Measurements from ENCODE around the gene HUNK.
"Not testable (repeated sequence)": the region's sequence is repeated elsewhere in the genome, so short reads cannot be mapped to it uniquely, and the experiment has no call there.

The HUNK gene

DNA sequence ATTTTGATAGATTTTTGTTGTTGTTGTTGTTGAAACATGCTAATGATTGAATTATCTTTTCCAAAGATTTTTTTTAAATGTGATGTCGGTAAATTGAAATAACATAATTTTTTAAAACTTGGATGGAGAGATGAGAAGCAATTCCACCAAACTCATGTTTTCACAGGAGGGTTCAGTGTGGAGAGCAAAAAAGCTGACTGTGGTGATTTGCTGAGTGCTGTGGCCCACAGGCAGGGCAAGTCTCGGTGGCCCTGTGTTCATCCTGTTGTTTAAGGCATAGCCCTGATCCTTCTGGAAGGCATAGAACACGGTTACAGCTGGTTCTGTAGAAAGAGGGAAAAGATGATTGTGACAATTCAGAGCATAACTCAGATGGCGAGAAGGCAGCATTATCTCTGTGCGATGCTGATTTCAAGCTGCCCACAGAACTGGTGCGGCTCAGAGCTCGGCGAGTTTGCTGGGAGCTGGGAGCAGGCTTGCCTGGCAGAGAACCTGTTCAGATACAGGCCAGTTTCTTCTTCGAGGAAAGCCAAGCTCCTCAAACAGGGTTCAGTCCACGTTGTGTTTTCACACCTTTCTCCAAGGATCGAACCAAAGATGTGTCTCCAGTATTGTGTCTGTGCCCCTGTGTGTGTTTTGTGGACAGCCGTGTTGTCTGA, 127.1 kb downstream of the HUNK start:
- no peak for DNase-seq (ENCODE audit: low read depth)

DNA sequence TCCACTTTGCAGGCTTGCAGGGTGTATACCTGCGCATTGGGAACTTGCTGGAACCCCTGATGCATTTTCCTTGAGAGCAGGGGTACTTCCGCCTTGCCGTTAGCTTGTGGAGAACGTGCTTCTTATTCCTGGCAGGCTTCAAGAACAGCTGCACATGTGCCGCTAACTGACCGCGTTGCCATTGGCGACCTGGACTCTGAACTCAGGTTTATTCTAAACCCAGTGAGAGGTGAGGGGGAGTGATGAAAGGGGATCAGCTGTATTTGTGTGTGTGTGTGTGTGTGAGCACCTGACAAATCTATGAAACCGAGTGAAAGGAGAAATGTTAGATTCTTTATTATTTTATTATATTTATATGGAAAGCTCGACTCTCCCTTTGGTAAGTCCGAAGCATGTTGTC, 128.6 kb downstream of the HUNK start:
- no peak for DNase-seq (ENCODE audit: low read depth)

DNA sequence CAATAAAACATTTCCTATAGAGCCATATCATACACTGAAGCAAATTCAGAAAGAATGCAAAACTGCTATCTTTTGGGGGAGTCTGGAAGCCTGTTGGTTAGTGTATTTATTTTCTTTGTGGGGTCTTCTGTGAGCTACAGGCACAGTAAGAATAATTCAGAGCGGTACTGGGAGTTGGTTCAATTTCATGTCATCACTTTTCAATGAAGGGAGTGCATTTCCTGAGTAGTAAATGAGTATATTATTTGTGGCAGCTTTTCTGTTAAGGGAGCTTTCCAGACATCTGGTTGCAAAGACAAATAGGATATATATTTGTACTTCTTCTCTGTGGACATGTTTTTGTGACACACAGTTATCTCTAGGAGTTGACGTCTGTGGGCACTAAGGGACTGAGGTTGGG, 130.6 kb downstream of the HUNK start:
- no peak for DNase-seq (ENCODE audit: low read depth)

DNA sequence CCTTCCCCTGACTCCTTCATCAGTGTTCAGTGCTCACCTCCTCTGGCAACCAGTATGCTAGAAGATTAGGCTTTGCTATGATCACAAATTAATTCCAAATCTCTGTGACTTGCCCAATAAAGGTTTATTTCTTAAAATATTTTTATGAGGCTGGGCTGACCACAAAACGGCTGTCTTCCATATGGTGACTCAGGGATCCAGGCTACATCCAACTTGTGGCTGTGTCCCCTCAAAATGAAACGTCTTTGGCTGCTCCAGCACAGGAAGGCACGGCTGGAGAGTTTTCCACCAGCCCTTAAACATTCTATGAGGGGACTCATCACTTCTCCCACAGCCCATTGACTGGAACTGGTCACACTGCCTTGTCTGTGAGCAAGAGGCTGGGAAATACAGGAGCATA, 131.5 kb downstream of the HUNK start:
- DNase-seq (ENCODE audit: low read depth): no peak

DNA sequence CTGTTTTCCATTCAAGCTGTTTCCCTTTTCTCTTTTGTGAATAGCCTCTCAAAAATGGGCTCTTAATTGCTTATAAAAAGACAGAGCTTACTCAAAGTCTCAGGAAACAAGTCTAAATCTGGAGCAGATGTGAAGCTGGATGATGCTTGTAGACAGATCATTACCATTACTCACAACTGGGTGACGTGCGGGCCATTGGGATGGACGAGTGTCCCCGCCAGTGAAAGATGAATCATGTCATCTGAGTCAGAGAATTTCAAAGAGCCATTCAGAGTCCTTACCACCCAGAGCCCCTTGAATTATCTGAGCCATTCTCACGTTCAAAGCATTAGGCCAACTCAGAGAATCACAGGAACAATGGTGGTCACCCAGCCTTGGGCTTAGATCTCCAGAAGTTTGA, 134.6 kb downstream of the HUNK start:
- DNase-seq (ENCODE audit: low read depth): no peak

DNA sequence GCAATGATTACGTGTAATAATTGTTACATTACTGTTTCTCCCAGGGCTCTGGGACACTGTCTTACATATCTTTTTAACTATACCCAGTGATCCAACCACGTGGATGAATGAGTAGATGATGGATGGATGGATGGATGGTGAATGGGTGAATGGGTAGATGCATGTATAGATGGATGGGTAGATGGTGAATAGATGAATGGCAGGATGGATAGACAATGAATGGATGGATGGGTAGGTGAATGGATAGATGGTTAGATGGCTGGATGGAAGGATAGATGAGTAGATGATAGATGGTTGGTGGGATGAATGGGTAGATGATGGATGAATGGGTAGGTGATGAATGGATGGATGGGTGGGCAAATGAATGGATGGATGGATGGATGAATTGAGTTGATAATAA, 135.9 kb downstream of the HUNK start:
- no peak for DNase-seq (ENCODE audit: low read depth)

DNA sequence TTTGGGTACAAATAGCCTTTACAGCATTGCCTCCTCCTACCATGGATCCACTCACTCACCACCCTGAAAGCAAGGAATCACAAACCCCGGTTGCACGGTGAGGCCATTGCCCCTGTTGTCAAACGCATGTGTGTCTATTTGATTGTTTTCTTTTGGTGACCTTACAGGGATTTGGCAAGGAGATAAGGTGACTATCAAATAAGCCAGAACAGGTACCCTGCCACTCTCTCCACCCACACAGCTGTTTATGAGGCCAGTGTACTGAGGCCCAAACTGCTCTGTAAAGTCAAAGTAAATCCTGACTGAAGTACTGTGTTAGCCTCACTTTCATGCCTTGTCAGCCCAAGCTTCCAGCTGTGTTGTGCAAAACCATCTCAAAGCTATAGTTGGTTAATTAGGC, 136.4 kb downstream of the HUNK start:
- DNase-seq (ENCODE audit: low read depth): no peak

DNA sequence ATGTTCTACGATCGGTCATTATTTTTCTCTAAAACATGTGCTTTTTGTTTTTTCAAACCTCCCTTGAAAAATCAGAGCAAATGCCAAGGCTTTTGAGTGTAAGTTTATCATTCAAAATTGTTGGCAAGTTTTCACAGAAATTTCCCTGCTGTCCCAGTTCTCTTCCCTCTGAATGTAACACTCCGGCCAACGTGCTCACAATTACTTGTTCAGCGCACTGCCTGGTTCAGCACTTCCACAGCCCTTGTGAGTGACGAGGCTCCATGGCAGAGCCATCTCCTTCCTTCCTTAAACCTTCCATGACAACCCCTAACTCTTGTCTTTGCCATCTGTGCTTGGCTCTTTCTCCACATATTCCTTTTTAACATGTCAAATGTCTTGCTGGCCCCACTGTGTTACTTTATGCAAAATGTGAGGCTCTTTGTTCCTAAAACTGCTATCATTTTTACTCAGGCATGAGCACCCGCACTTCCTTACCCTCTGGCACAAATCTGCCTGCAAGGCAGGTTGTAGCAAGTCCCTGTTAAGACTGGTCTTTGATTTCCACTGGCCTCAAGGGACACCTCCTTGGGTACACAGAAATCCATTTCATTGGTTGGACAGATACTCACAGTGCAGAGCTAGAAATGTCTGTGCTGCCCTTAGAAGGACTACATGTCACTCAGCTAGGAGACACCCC, 142.8 kb downstream of the HUNK start:
- no peak for DNase-seq (ENCODE audit: low read depth)

DNA sequence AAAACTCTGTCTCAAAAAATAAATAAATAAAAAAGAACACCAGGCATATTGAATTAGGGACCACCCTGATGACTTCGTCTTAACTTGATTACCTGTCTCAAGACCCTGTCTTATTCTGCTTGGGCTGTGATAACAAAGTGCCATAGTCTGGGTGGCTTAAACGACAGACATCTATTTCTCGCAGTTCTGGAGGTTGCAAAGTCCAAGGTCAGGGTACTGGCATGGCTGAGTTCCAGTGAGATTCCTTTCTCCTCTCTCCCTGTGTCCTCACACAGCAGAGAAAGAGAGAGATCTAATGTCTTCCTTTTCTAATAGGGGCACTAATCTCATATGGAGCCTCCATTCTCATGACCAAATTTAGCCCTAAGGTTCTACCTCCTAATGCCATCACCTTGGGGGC, 145.6 kb downstream of the HUNK start:
- no peak for DNase-seq (ENCODE audit: low read depth)

DNA sequence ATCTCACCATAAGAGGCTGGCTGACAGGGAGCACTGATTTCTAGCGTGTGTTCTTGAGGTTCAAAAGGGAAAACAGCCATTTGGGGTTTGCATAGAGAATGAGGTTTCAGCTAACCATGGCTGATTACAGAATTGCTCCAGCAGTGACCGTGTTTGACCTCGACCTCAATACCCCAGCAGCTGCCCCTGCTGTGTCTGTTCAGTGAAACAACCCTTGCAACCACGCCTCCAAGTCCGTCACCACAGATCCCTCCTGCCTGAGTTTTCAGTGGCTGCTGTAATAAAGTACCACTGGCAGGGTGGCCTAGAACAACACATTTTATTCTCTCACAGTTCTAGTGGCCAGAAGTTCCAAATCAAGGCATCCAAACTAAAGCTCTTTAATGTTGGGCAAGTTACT, 147.7 kb downstream of the HUNK start:
- DNase-seq (ENCODE audit: low read depth): no peak

DNA sequence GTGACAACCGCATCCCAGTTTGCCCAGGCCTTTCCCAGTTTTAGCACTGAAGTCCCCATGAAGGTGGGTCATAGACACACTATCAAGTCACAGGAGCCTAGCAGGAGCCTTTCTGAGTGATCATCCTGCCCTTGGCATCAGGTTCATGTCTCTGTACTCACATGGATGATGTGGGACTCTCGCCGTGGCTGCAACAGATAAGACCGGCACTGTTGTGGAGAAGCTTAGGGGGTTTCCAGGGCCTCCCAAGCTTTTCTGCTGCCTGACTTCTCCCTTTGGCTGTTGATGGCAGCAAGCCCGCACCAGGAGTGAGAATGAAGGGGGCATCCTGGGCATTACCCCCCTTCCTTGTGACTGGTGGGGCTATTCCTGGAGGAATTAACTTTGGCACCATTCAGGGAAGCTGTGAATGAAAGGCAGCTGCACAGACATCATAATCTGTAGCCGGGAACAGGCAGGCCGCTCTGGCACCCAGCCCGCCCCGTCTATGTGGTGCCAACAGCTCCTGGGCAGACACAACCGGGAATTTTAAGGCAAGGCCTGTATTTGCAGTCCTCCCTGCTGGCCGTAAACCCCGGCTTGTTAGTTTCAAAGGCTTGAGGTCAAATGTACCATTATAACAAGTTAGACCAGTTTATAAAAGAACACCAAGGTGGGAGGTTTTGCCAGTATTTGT, 148.6 kb downstream of the HUNK start:
- no peak for DNase-seq (ENCODE audit: low read depth)

DNA sequence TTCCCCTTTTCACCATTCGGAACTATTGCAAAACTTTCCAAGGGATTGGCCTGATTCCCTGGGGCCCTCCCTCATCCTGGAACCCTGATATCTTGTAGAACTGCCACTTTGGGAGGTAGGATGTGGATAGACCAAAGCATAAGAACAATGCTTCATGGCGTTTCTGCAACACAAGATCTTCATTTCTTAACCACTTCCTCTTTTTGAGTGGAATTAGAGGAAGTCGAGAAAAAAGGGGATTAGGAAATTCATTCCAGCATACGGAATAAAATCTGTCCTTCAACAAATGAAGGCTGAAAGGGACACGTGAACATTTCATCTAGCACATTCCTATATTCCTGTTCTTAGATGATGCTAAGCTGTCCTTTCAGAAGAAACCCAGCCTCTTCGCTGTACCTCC, 149.3 kb downstream of the HUNK start:
- DNase-seq (ENCODE audit: low read depth): no peak

DNA sequence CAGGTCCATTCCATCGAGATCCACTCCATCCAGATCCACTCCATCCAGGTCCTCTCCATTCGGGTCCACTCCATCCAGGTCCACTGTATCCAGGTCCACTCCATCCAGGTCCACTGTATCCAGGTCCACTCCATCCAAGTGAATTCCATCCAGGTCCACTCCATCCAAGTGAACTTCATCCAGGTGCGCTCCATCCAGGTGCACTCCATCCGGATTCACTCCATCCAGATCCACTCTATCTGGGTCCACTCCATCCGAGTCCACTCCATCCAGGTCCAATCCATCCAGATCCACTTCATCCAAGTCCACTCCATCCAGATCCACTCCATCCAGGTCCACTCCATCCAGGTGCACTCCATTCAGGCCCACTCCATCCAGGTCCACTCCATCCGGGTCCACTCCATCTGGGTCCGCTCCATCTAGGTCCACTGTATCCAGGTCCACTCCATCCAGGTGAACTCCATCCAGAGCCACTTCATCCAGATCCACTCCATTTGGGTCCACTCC, 157.4 kb downstream of the HUNK start:
- no peak for DNase-seq (ENCODE audit: low read depth)

DNA sequence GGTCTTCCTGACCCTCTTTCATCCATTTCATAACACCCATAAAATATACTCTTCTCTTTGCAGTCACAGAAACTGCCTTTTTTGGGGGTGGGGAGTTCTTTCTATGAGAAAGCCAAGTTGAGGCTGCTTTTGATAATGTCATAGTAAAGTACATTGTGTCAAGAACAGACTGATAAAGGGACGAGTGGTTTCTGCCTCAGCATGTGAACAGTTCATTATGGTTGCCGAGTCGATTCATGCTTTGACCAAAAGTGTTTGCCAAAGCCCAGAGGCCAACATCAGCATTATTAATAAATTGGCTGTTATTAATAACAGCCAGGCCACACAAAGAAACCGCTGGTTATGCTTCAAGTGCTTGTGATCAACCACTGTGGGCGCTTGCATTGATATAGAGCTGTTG, 162.0 kb downstream of the HUNK start:
- no peak for DNase-seq (ENCODE audit: low read depth)

DNA sequence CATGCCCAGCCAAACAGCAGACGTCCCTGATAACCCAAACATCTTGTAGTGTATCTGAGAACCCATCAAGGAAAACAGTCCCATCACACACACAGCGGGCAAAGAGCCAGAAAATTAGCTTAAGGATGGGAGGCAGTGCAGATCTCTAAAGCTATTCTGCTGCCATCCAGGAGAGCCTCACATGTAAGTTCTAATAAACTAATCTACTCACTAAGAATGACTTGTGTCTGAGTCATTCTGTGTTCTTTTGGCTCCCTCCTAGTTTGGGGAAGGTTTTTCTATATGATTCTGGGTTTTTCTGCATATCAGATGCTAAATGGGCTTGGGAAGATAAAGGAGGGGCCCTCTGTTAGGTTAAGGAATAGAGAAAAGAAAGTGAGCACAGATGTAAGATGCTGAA, 162.8 kb downstream of the HUNK start:
- DNase-seq (ENCODE audit: low read depth): no peak

DNA sequence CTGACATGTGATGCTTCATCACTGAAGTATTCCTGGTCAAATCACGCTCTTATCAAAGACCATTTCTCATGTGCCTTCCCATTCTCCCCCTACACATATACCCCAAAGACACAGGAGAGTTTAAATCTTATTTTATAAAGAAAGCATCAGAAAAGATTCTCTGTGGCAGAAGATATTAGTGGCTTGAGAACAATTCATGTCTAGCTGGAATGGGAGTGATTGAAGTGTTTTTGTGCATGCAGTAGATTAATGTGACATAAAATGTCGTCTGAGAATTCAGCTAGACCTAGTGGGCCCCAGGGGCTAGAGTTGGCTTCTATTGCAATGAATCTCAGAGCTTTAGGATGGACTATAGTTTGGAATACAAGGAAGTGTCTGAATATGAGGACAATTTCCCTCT, 163.9 kb downstream of the HUNK start:
- DNase-seq (ENCODE audit: low read depth): no peak

DNA sequence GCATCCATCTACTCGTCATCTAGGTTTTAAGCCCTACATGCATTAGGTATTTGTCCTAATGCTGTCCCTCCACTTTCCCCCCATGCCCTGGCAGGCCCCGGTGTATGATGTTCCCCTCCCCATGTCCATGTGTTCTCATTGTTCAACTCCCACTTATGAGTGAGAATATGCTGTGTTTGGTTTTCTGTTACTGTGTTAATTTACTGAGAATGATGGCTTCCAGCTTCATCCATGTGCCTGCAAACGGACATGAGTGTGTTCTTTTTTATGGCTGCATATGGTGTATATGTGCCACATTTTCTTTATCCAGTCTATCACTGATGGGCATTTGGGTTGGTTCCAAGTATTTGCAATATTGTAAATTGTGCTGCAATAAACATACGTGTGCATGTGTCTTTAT, 165.9 kb downstream of the HUNK start:
- DNase-seq (ENCODE audit: low read depth): not testable (repeated sequence)

DNA sequence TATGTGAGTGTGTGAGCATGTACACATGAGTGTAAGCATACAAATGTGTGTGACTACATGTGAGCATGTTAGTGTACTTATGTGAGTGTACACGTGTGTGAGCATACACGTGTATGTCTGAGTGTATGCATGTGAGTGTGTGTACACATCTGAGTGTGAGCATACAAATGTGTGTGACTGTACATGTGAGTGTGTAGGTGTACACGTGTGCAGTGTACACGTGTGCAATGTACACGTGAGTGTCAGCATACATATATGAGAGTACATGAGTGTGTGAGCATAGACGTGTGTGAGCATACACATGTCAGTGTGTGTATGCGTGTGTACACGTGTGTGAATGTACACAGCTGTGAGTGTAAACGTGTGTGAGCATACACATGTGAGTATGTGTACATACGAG, 170.6 kb downstream of the HUNK start:
- no peak for DNase-seq (ENCODE audit: low read depth)

DNA sequence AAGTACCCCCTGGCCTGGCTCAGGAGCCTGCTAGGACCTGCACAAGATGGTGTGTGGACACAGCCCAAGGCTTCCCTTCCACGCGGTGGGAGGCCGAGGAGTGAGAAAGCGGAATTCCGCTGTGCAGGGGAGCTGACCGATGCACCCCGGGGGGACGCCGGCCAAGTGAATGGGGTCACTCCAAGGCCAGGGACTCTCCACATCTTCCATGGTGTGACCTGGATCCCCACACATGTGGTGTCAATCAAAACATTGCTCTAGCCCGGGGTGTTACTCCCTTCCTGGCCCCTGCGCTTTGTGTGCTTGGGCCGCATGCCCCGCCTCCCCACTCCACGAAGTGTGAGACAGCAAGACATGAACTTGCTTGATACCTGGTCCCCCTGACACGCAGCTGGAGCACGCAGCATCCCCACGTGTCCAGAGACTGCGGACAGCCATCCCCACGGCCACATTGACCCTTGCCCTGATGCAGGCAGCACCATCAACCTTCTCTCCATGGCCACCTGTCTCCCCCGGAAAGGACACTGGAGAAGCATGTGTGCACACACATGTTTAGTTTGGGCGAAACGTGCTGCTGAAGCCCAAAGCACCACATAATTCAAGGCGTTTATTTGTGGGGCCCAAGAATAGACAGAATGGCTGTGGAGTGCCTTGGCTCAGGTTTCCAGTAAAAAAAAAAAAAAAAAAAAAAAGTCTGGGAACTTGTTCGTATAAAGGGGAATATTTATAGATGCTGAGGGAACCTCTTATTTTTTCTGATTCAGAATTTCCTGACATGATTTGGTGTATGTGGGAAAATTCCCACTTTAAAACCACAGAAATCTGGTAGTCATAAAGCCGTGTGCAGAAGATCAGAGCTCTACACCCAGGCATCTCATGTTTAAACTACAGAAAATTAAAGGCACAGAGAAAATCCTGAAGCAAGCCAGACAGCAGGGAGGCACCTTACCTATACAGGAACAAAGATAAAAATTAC, 171.7 kb downstream of the HUNK start:
- DNase-seq (ENCODE audit: low read depth): no peak

DNA sequence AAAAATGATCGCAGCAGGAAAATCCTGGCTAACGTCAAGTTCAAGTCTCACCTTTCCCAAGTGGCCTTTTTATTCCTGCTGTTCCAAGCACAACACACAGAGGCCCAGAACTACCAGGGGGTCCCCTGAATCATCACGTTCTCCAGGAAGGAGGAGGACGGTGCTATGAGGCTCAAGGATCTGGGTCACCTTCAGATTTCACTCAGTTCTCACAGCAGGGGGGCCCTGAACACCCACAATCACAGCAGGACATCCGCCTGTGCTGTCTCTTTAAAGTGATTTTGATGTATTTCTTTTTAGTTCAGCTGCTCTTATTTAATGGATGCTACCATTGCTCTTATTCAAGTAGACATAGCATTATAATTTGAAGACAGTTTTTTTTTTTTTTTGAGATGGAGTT, 173.4 kb downstream of the HUNK start:
- DNase-seq (ENCODE audit: low read depth): no peak

DNA sequence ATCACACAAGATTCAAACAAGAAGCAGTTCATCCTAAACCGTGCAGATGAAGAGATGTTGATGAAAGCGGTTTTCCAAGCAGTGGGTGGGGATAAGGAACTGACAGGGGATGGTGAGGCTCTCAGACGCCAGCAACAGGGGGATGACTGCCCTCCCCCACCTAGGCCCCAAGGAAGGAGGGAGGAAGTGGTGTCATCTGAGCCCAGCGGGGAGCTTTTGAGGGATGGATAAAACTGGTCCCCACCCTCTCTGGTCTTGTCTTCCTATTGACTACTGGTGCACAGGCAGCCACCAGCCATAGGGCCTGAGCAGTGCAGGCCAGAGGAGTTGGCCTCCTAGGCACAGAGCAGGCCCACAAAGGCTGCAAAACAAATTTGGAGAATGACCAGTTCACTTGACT, 175.5 kb downstream of the HUNK start:
- no peak for DNase-seq (ENCODE audit: low read depth)

All from stimulated activated CD8-positive, alpha-beta memory T cell treated with anti-CD3 and anti-CD28 coated beads, Interleukin-4, amount 100 ng/mL, for 24 hours (primary cell).